NCI-H226 (cell line): ENCODE data around the gene DNALI1.
A peak's percentile ranks its signal among the peaks of the same experiment; 100 is the strongest.
"Not testable (repeated sequence)": the region's sequence is repeated elsewhere in the genome, so short reads cannot be mapped to it uniquely, and the experiment has no call there.

ENCODE experiments used
- DNase-seq: peaks from one replicate; pipeline ENCODE4 v3.0.0-alpha.2; 2015

The DNALI1 gene

GRCh38 chr1:37557402-37557801, 662 bp downstream of the DNALI1 start:
- no peak for DNase-seq

GRCh38 chr1:37558411-37558810, 1.7 kb downstream of the DNALI1 start:
- DNase-seq, result no peak

GRCh38 chr1:37559080-37559479, 2.3 kb downstream of the DNALI1 start:
- DNase-seq, result no peak

GRCh38 chr1:37559957-37560379, 3.2 kb downstream of the DNALI1 start:
- DNase-seq, result not testable (repeated sequence)

- no peak for DNase-seq
Measured at GRCh38 chr1:37560401-37561132, 3.8 kb downstream of the DNALI1 start.

- DNase-seq, result no peak
Measured at GRCh38 chr1:37561133-37562132, 4.7 kb downstream of the DNALI1 start.

GRCh38 chr1:37562984-37563383, 6.2 kb downstream of the DNALI1 start:
- DNase-seq, result no peak

GRCh38 chr1:37564892-37565291, 8.2 kb downstream of the DNALI1 start:
- no peak for DNase-seq

GRCh38 chr1:37567023-37567422, 10.3 kb downstream of the DNALI1 start:
- no peak for DNase-seq

GRCh38 chr1:37570528-37571334, 14.0 kb downstream of the DNALI1 start:
- DNase-seq, result no peak

GRCh38 chr1:37574834-37575480, 18.2 kb downstream of the DNALI1 start:
- DNase-seq, result peak; percentile 34

- no peak for DNase-seq
Measured at GRCh38 chr1:37575692-37576091, 19.0 kb downstream of the DNALI1 start.

- DNase-seq, result not testable (repeated sequence)
Measured at GRCh38 chr1:37584544-37584943, 27.8 kb downstream of the DNALI1 start.

- no peak for DNase-seq
Measured at GRCh38 chr1:37588939-37589338, 32.2 kb downstream of the DNALI1 start.

- no peak for DNase-seq
Measured at GRCh38 chr1:37593726-37594125, 37.0 kb downstream of the DNALI1 start.

GRCh38 chr1:37595440-37596181, 38.9 kb downstream of the DNALI1 start, which contains the start of gene GNL2:
Gene GNL2 (minus strand): TSS chr1:37595937. CDS start chr1:37595822, 115 bp downstream.
- DNase-seq, result peak; percentile 94

GRCh38 chr1:37596182-37596667, 39.5 kb downstream of the DNALI1 start:
- DNase-seq, result no peak

GRCh38 chr1:37599940-37600339, 43.2 kb downstream of the DNALI1 start:
- no peak for DNase-seq

- DNase-seq, result no peak
Measured at GRCh38 chr1:37601441-37601840, 44.7 kb downstream of the DNALI1 start.

- DNase-seq, result peak; percentile 6
Measured at GRCh38 chr1:37602750-37603694, 46.3 kb downstream of the DNALI1 start.
